IMR-90 (cell line): ENCODE measurements around the gene ATP8B2. TPM values are rescaled to one million over a fixed set of nuclear protein-coding genes. Genes with fewer than 3 reads are reported as not detected.

ENCODE experiments used
- ATAC-seq: fragments of 200-7000 bp; cut with Tn5 transposase; 2 replicates; pipeline ENCODE4 v1.9.1; 2020; ENCODE audit warnings: low read depth, mild to moderate bottlenecking, moderate library complexity
- BruUV-seq: library from RNA; stranded (reverse); fragments of 400-500 nt; replicated peaks from 2 replicates; lab custom pipeline; 2021; lab: Mats Ljungman, UMichigan
- CTCF ChIA-PET: fragments of 300-600 bp; formaldehyde crosslinking; extraction: SDS; loops from one replicate; lab custom pipeline; 2021; ENCODE audit warnings: antibody characterized with exemption; lab: Yijun Ruan, JAX
- POLR2A ChIA-PET: fragments of 300-600 bp; sonication (Branson Sonifier 250); formaldehyde crosslinking; loops from one replicate; lab custom pipeline; 2022; ENCODE audit warnings: antibody characterized with exemption; ENCODE audit not compliant: unreplicated experiment; lab: Charles Lee
- DNase-seq: peaks from one replicate; pipeline ENCODE4 v3.0.0; 2013
- H2AFZ ChIP-seq: replicated peaks from 2 replicates; pipeline ENCODE3; 2013; ENCODE audit warnings: low read length, mild to moderate bottlenecking; ENCODE audit not compliant: poor library complexity
- H2AK5ac ChIP-seq: 2 replicates; pipeline ENCODE4 v1.6.1; 2013; ENCODE audit warnings: low read depth, low read length, inconsistent platforms
- H2AK9ac ChIP-seq: replicated peaks from 2 replicates; pipeline ENCODE3; 2013; ENCODE audit warnings: mild to moderate bottlenecking, low read depth, low read length, moderate library complexity; ENCODE audit not compliant: poor library complexity
- H2BK120ac ChIP-seq: 2 replicates; pipeline ENCODE4 v1.6.1; 2013; ENCODE audit warnings: low read depth, low read length, inconsistent platforms
- H2BK15ac ChIP-seq: 3 replicates; pipeline ENCODE4 v1.6.1; 2013; ENCODE audit warnings: low read depth, low read length, inconsistent platforms
- H2BK20ac ChIP-seq: 2 replicates; pipeline ENCODE4 v1.6.1; 2013; ENCODE audit warnings: low read depth, mild to moderate bottlenecking, inconsistent platforms, low read length, moderate library complexity
- H2BK5ac ChIP-seq: 2 replicates; pipeline ENCODE4 v1.6.1; 2013; ENCODE audit warnings: mild to moderate bottlenecking, low read depth, low read length, inconsistent platforms; ENCODE audit not compliant: poor library complexity, severe bottlenecking
- H3K14ac ChIP-seq: replicated peaks from 2 replicates; pipeline ENCODE4 v1.6.1; 2013; ENCODE audit warnings: low read depth, low read length, inconsistent platforms
- H3K18ac ChIP-seq: 2 replicates; pipeline ENCODE4 v1.6.1; 2013; ENCODE audit warnings: low read depth, low read length, control low read depth
- H3K23ac ChIP-seq: 2 replicates; pipeline ENCODE4 v1.6.1; 2013; ENCODE audit warnings: low read depth, low read length, inconsistent platforms
- H3K27ac ChIP-seq: 2 replicates; pipeline ENCODE4 v1.5.1; 2013; ENCODE audit warnings: mild to moderate bottlenecking, control low read depth, low read length; ENCODE audit not compliant: insufficient read depth
- H3K27me3 ChIP-seq: 2 replicates; pipeline ENCODE4 v1.6.1; 2013; ENCODE audit warnings: low read length; ENCODE audit not compliant: control insufficient read depth, insufficient read depth
- H3K36me3 ChIP-seq: 2 replicates; pipeline ENCODE4 v1.6.1; 2013; ENCODE audit warnings: low read length, mixed read lengths; ENCODE audit not compliant: control insufficient read depth, insufficient read depth
- H3K4ac ChIP-seq: 2 replicates; pipeline ENCODE4 v1.6.1; 2013; ENCODE audit warnings: low read depth, low read length, inconsistent platforms
- H3K4me1 ChIP-seq: 2 replicates; pipeline ENCODE4 v1.6.1; 2013; ENCODE audit warnings: low read length, mixed read lengths; ENCODE audit not compliant: control insufficient read depth, insufficient read depth
- H3K4me2 ChIP-seq: 2 replicates; pipeline ENCODE4 v1.6.1; 2013; ENCODE audit warnings: low read depth, mild to moderate bottlenecking, control low read depth, low read length, moderate library complexity
- H3K4me3 ChIP-seq: 2 replicates; pipeline ENCODE4 v1.5.1; 2013; ENCODE audit warnings: low read depth, mild to moderate bottlenecking, control low read depth, low read length, moderate library complexity; ENCODE audit not compliant: insufficient read depth
- H3K56ac ChIP-seq: 2 replicates; pipeline ENCODE4 v1.6.1; 2013; ENCODE audit warnings: low read length, inconsistent platforms; ENCODE audit not compliant: insufficient read depth; ENCODE audit errors: extremely low read depth
- H3K79me1 ChIP-seq, 2 experiments: 2 replicates each; pipeline ENCODE4 v1.6.1; 2013; ENCODE audit warnings: low read length in 2 of 2, inconsistent platforms in 1 of 2, low read depth in 1 of 2
- H3K9ac ChIP-seq: 2 replicates; pipeline ENCODE4 v1.6.1; 2013; ENCODE audit warnings: low read depth, low read length, control low read depth
- H3K9me1 ChIP-seq: 2 replicates; pipeline ENCODE4 v1.6.1; 2013; ENCODE audit warnings: low read length, inconsistent platforms; ENCODE audit not compliant: insufficient read depth
- H3K9me3 ChIP-seq: 2 replicates; pipeline ENCODE4 v1.6.1; 2013; ENCODE audit warnings: low read length; ENCODE audit not compliant: control insufficient read depth, insufficient read depth
- H4K20me1 ChIP-seq: 2 replicates; pipeline ENCODE4 v1.6.1; 2013; ENCODE audit warnings: low read length, inconsistent platforms; ENCODE audit not compliant: insufficient read depth
- H4K5ac ChIP-seq: 2 replicates; pipeline ENCODE4 v1.6.1; 2013; ENCODE audit warnings: mild to moderate bottlenecking, low read depth, low read length, control low read depth
- H4K8ac ChIP-seq, 2 experiments: 2 replicates each; pipeline ENCODE4 v1.6.1; 2013; ENCODE audit warnings: low read depth in 2 of 2, low read length in 2 of 2, control low read depth in 1 of 2, inconsistent platforms in 1 of 2
- H4K91ac ChIP-seq: 2 replicates; pipeline ENCODE4 v1.6.1; 2013; ENCODE audit warnings: low read depth, low read length, inconsistent platforms; ENCODE audit not compliant: insufficient read depth
- BHLHE40 ChIP-seq: fragments of 150-350 bp; IDR thresholded peaks from 2 replicates; pipeline ENCODE4 v1.6.1; 2016; ENCODE audit warnings: mild to moderate bottlenecking, low read depth, low read length
- CEBPB ChIP-seq: IDR thresholded peaks from 2 replicates; pipeline ENCODE4 v1.6.1; 2012; ENCODE audit warnings: low read depth, low read length, improper control_type of control experiment
- CHD1 ChIP-seq: IDR thresholded peaks from 2 replicates; pipeline ENCODE4 v1.6.1; 2012; ENCODE audit warnings: low read depth, low read length, improper control_type of control experiment
- ELK1 ChIP-seq: fragments of 150-350 bp; IDR thresholded peaks from 2 replicates; pipeline ENCODE4 v1.6.1; 2016; ENCODE audit warnings: low read depth, mild to moderate bottlenecking, low read length, moderate library complexity, borderline replicate concordance
- FOS ChIP-seq: fragments of 150-350 bp; IDR thresholded peaks from 2 replicates; pipeline ENCODE4 v1.6.1; 2016; ENCODE audit warnings: low read depth, low read length
- MAZ ChIP-seq: IDR thresholded peaks from 2 replicates; pipeline ENCODE4 v1.6.1; 2012; ENCODE audit warnings: low read depth, mild to moderate bottlenecking, low read length, improper control_type of control experiment, moderate library complexity, borderline replicate concordance
- MXI1 ChIP-seq: IDR thresholded peaks from 2 replicates; pipeline ENCODE4 v1.6.1; 2012; ENCODE audit warnings: low read depth, mild to moderate bottlenecking, low read length, moderate library complexity, borderline replicate concordance
- NFE2L2 ChIP-seq: fragments of 150-350 bp; IDR thresholded peaks from 2 replicates; pipeline ENCODE4 v1.6.1; 2016; ENCODE audit warnings: low read depth, mild to moderate bottlenecking, low read length
- POLR2A ChIP-seq: IDR thresholded peaks from 2 replicates; pipeline ENCODE4 v1.6.1; 2012; ENCODE audit warnings: mild to moderate bottlenecking, low read depth, low read length
- RAD21 ChIP-seq: IDR thresholded peaks from 2 replicates; pipeline ENCODE4 v1.6.1; 2012; ENCODE audit warnings: low read length, improper control_type of control experiment
- RCOR1 ChIP-seq: IDR thresholded peaks from 2 replicates; pipeline ENCODE4 v1.6.1; 2012; ENCODE audit warnings: mild to moderate bottlenecking, low read length, improper control_type of control experiment; ENCODE audit not compliant: insufficient replicate concordance
- RFX5 ChIP-seq: IDR thresholded peaks from 2 replicates; pipeline ENCODE4 v1.8.0; 2012; ENCODE audit warnings: low read depth, mild to moderate bottlenecking, low read length, moderate library complexity
- SMC3 ChIP-seq: fragments of 150-350 bp; IDR thresholded peaks from 2 replicates; pipeline ENCODE4 v1.6.1; 2016; ENCODE audit warnings: low read depth, mild to moderate bottlenecking, antibody characterized with exemption, low read length, moderate library complexity
- USF2 ChIP-seq: fragments of 150-350 bp; IDR thresholded peaks from 2 replicates; pipeline ENCODE4 v1.6.1; 2017; ENCODE audit warnings: mild to moderate bottlenecking, antibody characterized with exemption, low read length, low read depth
- WGBS, 2 experiments: methylation state at CpG; one replicate each; pipeline versions ENCODE4 v1.1.5 to v1.1.7; 2013; ENCODE audit warnings: missing lambda C conversion rate in 2 of 2; ENCODE audit not compliant: insufficient read length in 1 of 2; ENCODE audit errors: extremely low coverage in 2 of 2; 5-methylcytosine and 5-hydroxymethylcytosine counted together
- dilution Hi-C: fragments of 300-500 bp; cut with HindIII; formaldehyde crosslinking; loops from one replicate; pipeline ENCODE4 v1.14.3; 2018; ENCODE audit warnings: low sequenced_read_pairs; ENCODE audit not compliant: unreplicated experiment
- in situ Hi-C: fragments of 300-500 bp; cut with MboI; formaldehyde crosslinking; loops from 3 replicates; pipeline ENCODE4 v1.14.3; 2019; ENCODE audit warnings: low sequenced_read_pairs, inconsistent platforms, mixed read lengths
- intact Hi-C: fragments of 100-400 bp; cut with micrococcal nuclease; formaldehyde crosslinking; loops from 2 replicates; pipeline ENCODE4 v1.10.0; 2022
- polyA plus RNA-seq, 3 experiments: library from polyadenylated mRNA; depleted of rRNA; stranded (reverse); fragments of >200 nt; gene quantifications; 2 replicates each; pipeline ENCODE4 v1.2.3, GENCODE V29; 2012; ENCODE audit warnings: low replicate concordance in 1 of 3
- total RNA-seq: library from RNA; depleted of rRNA; stranded (reverse); fragments of >200 nt; gene quantifications from 2 replicates; pipeline ENCODE4 v1.2.3, GENCODE V29; 2012

The ATP8B2 gene
- total and polyA plus RNA-seq, 2 of the 4 experiments (the other 2 are of a cell fraction) = 79.4 to 91.0 TPM

DNA sequence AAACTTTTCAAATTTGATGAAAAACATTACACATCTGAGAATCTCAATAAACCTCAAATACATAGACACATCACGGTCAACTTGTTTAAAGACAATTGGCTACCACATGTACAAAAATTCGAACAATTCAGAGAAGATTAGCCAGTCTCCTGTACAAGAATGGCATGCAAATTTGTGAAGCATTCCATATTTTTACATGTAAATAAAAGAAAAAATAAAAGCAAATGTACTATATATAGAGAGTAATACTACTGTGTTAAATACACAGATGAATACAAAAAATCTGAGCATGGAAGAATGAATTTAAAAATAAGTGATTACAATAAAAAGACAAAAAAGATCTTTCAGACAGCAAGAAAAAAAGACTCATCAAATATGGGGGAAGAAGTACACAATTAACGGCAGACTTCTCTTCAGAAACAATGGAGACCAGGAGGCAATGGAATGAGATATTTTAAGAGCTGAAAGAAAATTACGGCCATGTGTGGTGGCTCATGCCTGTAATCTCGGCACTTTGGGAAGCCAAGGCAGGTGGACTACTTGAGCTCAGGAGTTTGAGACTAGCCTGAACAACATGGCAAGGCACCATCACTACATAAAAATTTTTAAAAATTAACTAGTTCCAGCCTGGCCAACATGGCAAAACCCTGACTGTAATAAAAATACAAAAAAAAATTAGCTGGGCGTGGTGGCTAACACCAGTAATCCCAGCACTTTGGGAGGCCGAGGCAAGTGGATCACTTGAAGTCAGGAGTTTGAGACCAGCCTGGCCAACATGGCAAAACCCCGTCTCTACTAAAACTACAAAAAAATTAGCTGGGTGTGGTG is 29.7 kb upstream of the ATP8B2 start:
- Histone ChIP-seq H3K18ac (no peak overlapping the region), H3K9ac (no peak overlapping the region), H4K8ac (no peak overlapping the region), H3K4me3 (no peak overlapping the region), H3K27ac (no peak overlapping the region), H3K23ac (no peak overlapping the region), H2AK5ac (no peak overlapping the region), H3K36me3 (no peaks in the 10 kb centered on the region), H3K9me3 (peaks cover 15% of the 10 kb centered on the region), H2AK9ac (no peak overlapping the region), H3K4ac (no peak overlapping the region), H4K91ac (no peak overlapping the region), H2BK15ac (no peak overlapping the region), H3K9me1 (no peaks in the 10 kb centered on the region), H4K5ac (no peak overlapping the region), H2AFZ (no peak overlapping the region), H3K14ac (no peak overlapping the region), H3K56ac (no peak overlapping the region), H3K79me1 (no peaks in the 10 kb centered on the region), H2BK5ac (no peak overlapping the region), H2BK120ac (no peak overlapping the region), H4K20me1 (no peaks in the 10 kb centered on the region), H3K4me2 (no peak overlapping the region), H3K27me3 (peaks cover 4% of the 10 kb centered on the region), H3K4me1 (no peaks in the 10 kb centered on the region), H2BK20ac (no peak overlapping the region)
- no peak for DNase-seq
- BruUV-seq = no TSS peak
- no peak for ATAC-seq
- dilution Hi-C loops = no loop called here
- CTCF ChIA-PET = no interaction called here
- TF ChIP-seq CEBPB (no peak), RCOR1 (no peak), BHLHE40 (no peak), SMC3 (no peak), MXI1 (no peak), RFX5 (no peak), POLR2A (no peak), NFE2L2 (no peak), USF2 (no peak), RAD21 (no peak), FOS (no peak), ELK1 (no peak), MAZ (no peak), CHD1 (no peak)
- WGBS, 2 experiments = no CpG with 5 or more reads among the region's 8 CpGs
- intact Hi-C loops = no loop called here
- in situ Hi-C loops = no loop called here
- POLR2A ChIA-PET = no interaction called here
